A549 (cell line): ENCODE results near the gene GSK3B. TPM values are rescaled to one million over a fixed set of nuclear protein-coding genes. Genes with fewer than 3 reads are reported as not detected.

Experiments
- ATAC-seq, 2 experiments: fragments of 200-7000 bp in 1 of 2; fragments of >200 bp in 1 of 2; cut with Nextera tagmentation in 1 of 2; cut with Tn5 transposase in 1 of 2; 3 replicates each; pipeline versions ENCODE4 v1.8.0 to v1.9.1; 2018 to 2020; ENCODE audit warnings: mild to moderate bottlenecking in 1 of 2, moderate library complexity in 1 of 2
- CTCF ChIA-PET: fragments of 300-600 bp; sonication (Branson Sonifier 250); formaldehyde crosslinking; extraction: SDS; loops from one replicate; lab custom pipeline; 2021; ENCODE audit warnings: antibody characterized with exemption, inconsistent platforms; lab: Yijun Ruan, JAX
- POLR2A ChIA-PET: fragments of 350-600 bp; formaldehyde crosslinking; extraction: SDS; loops from one replicate; lab custom pipeline; 2021; ENCODE audit warnings: antibody characterized with exemption, inconsistent platforms; lab: Yijun Ruan, JAX
- DNase-seq, 2 experiments: peaks; one replicate each; pipeline versions ENCODE4 v3.0.0 to v3.0.0-alpha.2; 2011 to 2016; ENCODE audit warnings: low read depth in 1 of 2, low spot score in 1 of 2
- FAIRE-seq: peaks from 2 replicates; lab custom pipeline; 2011; peaks lifted over from hg19 to GRCh38; lab: Jason Lieb, UNC
- H3K27ac ChIP-seq, 2 experiments: fragments of >200 bp; sonication (Bioruptor Twin); formaldehyde crosslinking; 3 replicates each; pipeline ENCODE4 v1.5.1; 2016 to 2017
- H3K4me1 ChIP-seq: fragments of >200 bp; sonication (Bioruptor Twin); formaldehyde crosslinking; 3 replicates; pipeline ENCODE4 v1.6.1; 2016
- H3K4me2 ChIP-seq: fragments of >200 bp; sonication (Bioruptor Twin); formaldehyde crosslinking; 3 replicates; pipeline ENCODE4 v1.6.1; 2016
- H3K4me3 ChIP-seq: fragments of >200 bp; sonication (Bioruptor Twin); formaldehyde crosslinking; 3 replicates; pipeline ENCODE4 v1.5.1; 2016
- H3K9me3 ChIP-seq: fragments of >200 bp; sonication (Bioruptor Twin); formaldehyde crosslinking; 3 replicates; pipeline ENCODE4 v1.6.1; 2016
- BCL3 ChIP-seq: fragments of >200 bp; sonication (Bioruptor Twin); formaldehyde crosslinking; IDR thresholded peaks from 3 replicates; pipeline ENCODE4 v1.6.1; 2016
- CHD4 ChIP-seq: fragments of 200-600 bp; sonication (generic); IDR thresholded peaks from 2 replicates; pipeline ENCODE4 v1.6.1; 2016; ENCODE audit warnings: antibody characterized with exemption, mild to moderate bottlenecking, borderline replicate concordance
- EP300 ChIP-seq, 2 experiments: fragments of >200 bp; sonication (Bioruptor Twin); formaldehyde crosslinking; IDR thresholded peaks; 2 replicates in 1 of 2; 3 replicates in 1 of 2; pipeline ENCODE4 v1.6.1; 2016 to 2017
- FOSB ChIP-seq: fragments of 250-450 bp; sonication (Bioruptor Pico); IDR thresholded peaks from 2 replicates; pipeline ENCODE4 v1.5.0; 2020; ENCODE audit warnings: mild to moderate bottlenecking, moderate library complexity
- FOSL2 ChIP-seq, 2 experiments: fragments of 450-650 bp in 1 of 2; fragments of >200 bp in 1 of 2; sonication (Bioruptor Twin) in 1 of 2; formaldehyde crosslinking; IDR thresholded peaks; 2 replicates each; pipeline versions ENCODE4 v1.5.0 to v1.6.1; 2016 to 2020; ENCODE audit warnings: mild to moderate bottlenecking in 1 of 2, moderate library complexity in 1 of 2
- HDAC2 ChIP-seq: fragments of 200-600 bp; sonication (generic); IDR thresholded peaks from 2 replicates; pipeline ENCODE4 v1.6.1; 2016
- HOXA7 ChIP-seq: fragments of 250-450 bp; sonication (Bioruptor Pico); IDR thresholded peaks from 2 replicates; pipeline ENCODE4 v1.5.0; 2020; ENCODE audit warnings: mild to moderate bottlenecking, moderate library complexity
- HOXB13 ChIP-seq: fragments of 250-450 bp; sonication (Bioruptor Pico); IDR thresholded peaks from 2 replicates; pipeline ENCODE4 v1.5.0; 2020; ENCODE audit warnings: low read depth, mild to moderate bottlenecking, moderate library complexity
- JUN ChIP-seq, 2 experiments: fragments of >200 bp; sonication (Bioruptor Twin); formaldehyde crosslinking; IDR thresholded peaks; 2 replicates in 1 of 2; 3 replicates in 1 of 2; pipeline ENCODE4 v1.6.1; 2016 to 2017
- JUNB ChIP-seq: fragments of >200 bp; sonication (Bioruptor Twin); formaldehyde crosslinking; IDR thresholded peaks from 2 replicates; pipeline ENCODE4 v1.6.1; 2016
- KDM5A ChIP-seq: fragments of 200-600 bp; sonication (generic); IDR thresholded peaks from 2 replicates; pipeline ENCODE4 v1.6.1; 2016; ENCODE audit warnings: antibody characterized with exemption, mild to moderate bottlenecking
- MAFK ChIP-seq: fragments of 450-650 bp; IDR thresholded peaks from 2 replicates; pipeline ENCODE4 v1.6.1; 2014; ENCODE audit not compliant: partially characterized antibody
- NR3C1 ChIP-seq: fragments of >200 bp; sonication (Bioruptor Twin); formaldehyde crosslinking; IDR thresholded peaks from 3 replicates; pipeline ENCODE4 v1.6.1; 2017
- POLR2AphosphoS2 ChIP-seq: conservative IDR thresholded peaks from 2 replicates; pipeline ENCODE4 v1.6.1; 2012; ENCODE audit warnings: low read length, improper control_type of control experiment, inconsistent platforms
- RFX5 ChIP-seq: fragments of 450-650 bp; IDR thresholded peaks from 2 replicates; pipeline ENCODE4 v1.7.1; 2014; ENCODE audit warnings: antibody characterized with exemption, mild to moderate bottlenecking, moderate library complexity
- SMC3 ChIP-seq: fragments of >200 bp; sonication (Bioruptor Twin); formaldehyde crosslinking; IDR thresholded peaks from 3 replicates; pipeline ENCODE4 v1.6.1; 2018; ENCODE audit warnings: inconsistent platforms
- ZNF302 ChIP-seq: fragments of 250-450 bp; sonication (Bioruptor Pico); IDR thresholded peaks from 2 replicates; pipeline ENCODE4 v1.9.0; 2021; ENCODE audit warnings: inconsistent platforms, mild to moderate bottlenecking, moderate library complexity
- ZSCAN20 ChIP-seq: fragments of 250-450 bp; sonication (Bioruptor Pico); IDR thresholded peaks from 2 replicates; pipeline ENCODE4 v1.8.0; 2022; ENCODE audit warnings: mild to moderate bottlenecking, moderate library complexity
- WGBS: methylation state at CpG from one replicate; pipeline ENCODE4 v1.1.6; 2017; ENCODE audit errors: missing lambda C conversion rate; 5-methylcytosine and 5-hydroxymethylcytosine counted together
- polyA plus RNA-seq, 4 experiments: library from polyadenylated mRNA; depleted of rRNA in 3 of 4; stranded (reverse); fragments of >200 nt; fragmentation: RNase III in 1 of 4; extraction: RNeasy Plus Mini Kit Qiagen cat#74134 plus additional on column Dnase treatment in 1 of 4; gene quantifications; 2 replicates in 3 of 4; 3 replicates in 1 of 4; pipeline ENCODE4 v1.2.3, GENCODE V29; 2011 to 2017

The GSK3B gene
- polyA plus RNA-seq, 2 of the 4 experiments (the other 2 are of a cell fraction) = 30.0 to 49.8 TPM

GRCh38 chr3:119934249-119934648 lies 160.0 kb downstream of the GSK3B start:
- FAIRE-seq = no peak
- peaks cover 11% of the 10 kb centered on the region; the same call in 2 of the 3 replicates for H3K4me1 ChIP-seq
- H3K4me3 ChIP-seq = no peak overlapping the region
- POLR2A ChIA-PET = no interaction called here
- TF ChIP-seq MAFK (peak; percentile 88), NR3C1 (no peak)
- TF ChIP-seq, all 56 proteins: peak for 1
- no peak for ATAC-seq
- WGBS = 76% methylated on average over 3 of the region's 3 CpGs
- CTCF ChIA-PET = no interaction called here
- H3K4me2 ChIP-seq = no peak overlapping the region
- H3K9me3 ChIP-seq = no peaks in the 10 kb centered on the region
- no peak for DNase-seq
- H3K27ac ChIP-seq = no peak overlapping the region

GRCh38 chr3:119933207-119933606 lies 161.0 kb downstream of the GSK3B start:
- CTCF ChIA-PET = no interaction called here
- DNase-seq (no peak), ATAC-seq (no peak), FAIRE-seq (peak; percentile 18)
- WGBS = 97% methylated on average over 5 of the region's 5 CpGs
- POLR2A ChIA-PET = no interaction called here
- TF ChIP-seq HOXB13 (CRISPR knock-in tag) (no peak), ZNF302 (CRISPR knock-in tag) (no peak), CHD4 (no peak), FOSB (no peak), HDAC2 (no peak)
- no peak overlapping the region for H3K27ac ChIP-seq
- H3K4me3 ChIP-seq = no peak overlapping the region
- no peaks in the 10 kb centered on the region for H3K9me3 ChIP-seq
- H3K4me1 ChIP-seq = peaks cover 11% of the 10 kb centered on the region; the same call in 2 of the 3 replicates
- no peak overlapping the region for H3K4me2 ChIP-seq

GRCh38 chr3:119930286-119930685 lies 164.0 kb downstream of the GSK3B start:
- ChIA-PET CTCF (interaction anchor here (0.7 kb wide), 1 partner anchor 220 kb away, joined by 3 read pairs; no protein-coding TSS in a partner anchor), POLR2A (no interaction called here)
- 91% methylated on average over 1 of the region's 1 CpG for WGBS
- no peak for ATAC-seq
- H3K4me1 ChIP-seq = peaks cover 11% of the 10 kb centered on the region; the same call in 2 of the 3 replicates
- H3K9me3 ChIP-seq = no peaks in the 10 kb centered on the region
- H3K4me2 ChIP-seq = 0 out of 3 replicates have a peak overlapping the region, but pooled peaks have one; percentile 0
- no peak for TF ChIP-seq BCL3
- no peak for TF ChIP-seq ZSCAN20
- no peak for TF ChIP-seq EP300 (IDR thresholded peaks at IDR 0.05)
- no peak for TF ChIP-seq HOXA7 (CRISPR knock-in tag)
- no peak for TF ChIP-seq NR3C1
- TF ChIP-seq, all 56 proteins: peak for 0
- DNase-seq = no peak
- Histone ChIP-seq H3K4me3 (no peak overlapping the region), H3K27ac (no peak overlapping the region)
- no peak for FAIRE-seq

GRCh38 chr3:119927190-119927589 lies 167.1 kb downstream of the GSK3B start:
- 94% methylated on average over 2 of the region's 2 CpGs for WGBS
- no peak overlapping the region for H3K4me2 ChIP-seq
- POLR2A ChIA-PET = no interaction called here
- TF ChIP-seq FOSL2 (IDR thresholded peaks at IDR 0.05) (no peak), FOSL2 (CRISPR knock-in tag; IDR thresholded peaks at IDR 0.05) (no peak), KDM5A (no peak), JUN (IDR thresholded peaks at IDR 0.05) (no peak), RFX5 (no peak), JUNB (no peak), SMC3 (no peak), POLR2AphosphoS2 (no peak)
- CTCF ChIA-PET = interaction anchor here (0.9 kb wide), 1 partner anchor 18 kb away, joined by 3 read pairs; no protein-coding TSS in a partner anchor
- ATAC-seq (no peak), FAIRE-seq (no peak), DNase-seq (no peak)
- no peak overlapping the region for H3K27ac ChIP-seq
- no peaks in the 10 kb centered on the region for H3K9me3 ChIP-seq
- no peak overlapping the region for H3K4me3 ChIP-seq
- H3K4me1 ChIP-seq = peaks cover 11% of the 10 kb centered on the region; the same call in 2 of the 3 replicates
